GM21723 (cell line): ENCODE measurements around the gene SLC6A3.
"Not testable (repeated sequence)": the region's sequence is repeated elsewhere in the genome, so short reads cannot be mapped to it uniquely, and the experiment has no call there.

Source experiments
- ATAC-seq: cut with Tn5 transposase; IDR thresholded peaks from one replicate; pipeline ENCODE4 v1.9.1; 2021; ENCODE audit warnings: mild to moderate bottlenecking, moderate library complexity; ENCODE audit not compliant: unreplicated experiment

The SLC6A3 gene

GRCh38 chr5:1423901-1424603 lies 21.2 kb downstream of the SLC6A3 start:
- no peak for ATAC-seq

- not testable (repeated sequence) for ATAC-seq
Observed at GRCh38 chr5:1422522-1422921, 22.7 kb downstream of the SLC6A3 start.

GRCh38 chr5:1421521-1422341 lies 23.5 kb downstream of the SLC6A3 start:
- ATAC-seq = no peak

- ATAC-seq = no peak
Observed at GRCh38 chr5:1420211-1421195, 24.7 kb downstream of the SLC6A3 start.

- no peak for ATAC-seq
Observed at GRCh38 chr5:1419476-1420210, 25.6 kb downstream of the SLC6A3 start.

- no peak for ATAC-seq
Observed at GRCh38 chr5:1418921-1419280, 26.3 kb downstream of the SLC6A3 start.

- ATAC-seq = no peak
Observed at GRCh38 chr5:1418238-1418920, 26.9 kb downstream of the SLC6A3 start.

- no peak for ATAC-seq
Observed at GRCh38 chr5:1417586-1418225, 27.5 kb downstream of the SLC6A3 start.

- no peak for ATAC-seq
Observed at GRCh38 chr5:1416856-1417469, 28.3 kb downstream of the SLC6A3 start.

GRCh38 chr5:1415626-1416360 lies 29.4 kb downstream of the SLC6A3 start:
- no peak for ATAC-seq

GRCh38 chr5:1415059-1415425 lies 30.2 kb downstream of the SLC6A3 start:
- ATAC-seq = no peak

GRCh38 chr5:1414311-1415058 lies 30.8 kb downstream of the SLC6A3 start:
- no peak for ATAC-seq

- no peak for ATAC-seq
Observed at GRCh38 chr5:1413611-1414241, 31.5 kb downstream of the SLC6A3 start.

- ATAC-seq = no peak
Observed at GRCh38 chr5:1413211-1413610, 32.0 kb downstream of the SLC6A3 start.

- ATAC-seq = no peak
Observed at GRCh38 chr5:1412621-1413020, 32.6 kb downstream of the SLC6A3 start.

- ATAC-seq = no peak
Observed at GRCh38 chr5:1412163-1412562, 33.1 kb downstream of the SLC6A3 start.

- ATAC-seq = no peak
Observed at GRCh38 chr5:1411099-1411498, 34.1 kb downstream of the SLC6A3 start.
